ENCODE measurements around the gene OGA.

OGA gene

GRCh38 chr10:101772895-101773761, 45.1 kb downstream of the OGA start:
- Histone ChIP-seq H3K4me1 (ENCODE audit: control insufficient read depth, insufficient read depth, low read length) (peaks cover 46% of the 10 kb centered on the region), H3K27ac (ENCODE audit: low read depth, low read length) (peak overlapping the region; percentile 3), H3K27me3 (ENCODE audit: control insufficient read depth, insufficient read depth, low read length) (peaks cover 62% of the 10 kb centered on the region), H3K9me3 (ENCODE audit: control insufficient read depth, insufficient read depth, low read length) (no peaks in the 10 kb centered on the region), H3K9ac (ENCODE audit: low read depth, low read length) (no peak overlapping the region), H3K4me3 (ENCODE audit: low read depth, low read length) (peak overlapping the region; percentile 42), H3K36me3 (ENCODE audit: control insufficient read depth, insufficient read depth, low read length) (no peaks in the 10 kb centered on the region; the same call in 1 of the 2 replicates)

GRCh38 chr10:101772017-101772894, 46.0 kb downstream of the OGA start:
- Histone ChIP-seq H3K4me1 (ENCODE audit: control insufficient read depth, insufficient read depth, low read length) (peaks cover 45% of the 10 kb centered on the region), H3K9me3 (ENCODE audit: control insufficient read depth, insufficient read depth, low read length) (no peaks in the 10 kb centered on the region), H3K9ac (ENCODE audit: low read depth, low read length) (no peak overlapping the region), H3K27me3 (ENCODE audit: control insufficient read depth, insufficient read depth, low read length) (peaks cover 54% of the 10 kb centered on the region), H3K36me3 (ENCODE audit: control insufficient read depth, insufficient read depth, low read length) (no peaks in the 10 kb centered on the region; the same call in 1 of the 2 replicates), H3K27ac (ENCODE audit: low read depth, low read length) (no peak overlapping the region), H3K4me3 (ENCODE audit: low read depth, low read length) (no peak overlapping the region)

- Histone ChIP-seq H3K36me3 (ENCODE audit: control insufficient read depth, insufficient read depth, low read length) (no peaks in the 10 kb centered on the region; the same call in 1 of the 2 replicates), H3K4me3 (ENCODE audit: low read depth, low read length) (no peak overlapping the region), H3K27ac (ENCODE audit: low read depth, low read length) (no peak overlapping the region), H3K27me3 (ENCODE audit: control insufficient read depth, insufficient read depth, low read length) (peaks cover 45% of the 10 kb centered on the region), H3K9ac (ENCODE audit: low read depth, low read length) (no peak overlapping the region), H3K4me1 (ENCODE audit: control insufficient read depth, insufficient read depth, low read length) (peaks cover 38% of the 10 kb centered on the region), H3K9me3 (ENCODE audit: control insufficient read depth, insufficient read depth, low read length) (no peaks in the 10 kb centered on the region)
Measured at GRCh38 chr10:101771380-101771779, 46.9 kb downstream of the OGA start.

GRCh38 chr10:101770331-101771215, 47.7 kb downstream of the OGA start:
- peaks cover 38% of the 10 kb centered on the region for H3K4me1 ChIP-seq (ENCODE audit: control insufficient read depth, insufficient read depth, low read length)
- H3K4me3 ChIP-seq (ENCODE audit: low read depth, low read length), result no peak overlapping the region
- H3K9me3 ChIP-seq (ENCODE audit: control insufficient read depth, insufficient read depth, low read length), result no peaks in the 10 kb centered on the region
- no peaks in the 10 kb centered on the region; the same call in 1 of the 2 replicates for H3K36me3 ChIP-seq (ENCODE audit: control insufficient read depth, insufficient read depth, low read length)
- H3K27me3 ChIP-seq (ENCODE audit: control insufficient read depth, insufficient read depth, low read length), result peaks cover 40% of the 10 kb centered on the region
- no peak overlapping the region for H3K27ac ChIP-seq (ENCODE audit: low read depth, low read length)
- H3K9ac ChIP-seq (ENCODE audit: low read depth, low read length), result no peak overlapping the region

- peaks cover 30% of the 10 kb centered on the region for H3K27me3 ChIP-seq (ENCODE audit: control insufficient read depth, insufficient read depth, low read length)
- H3K9ac ChIP-seq (ENCODE audit: low read depth, low read length), result no peak overlapping the region
- no peak overlapping the region for H3K4me3 ChIP-seq (ENCODE audit: low read depth, low read length)
- H3K27ac ChIP-seq (ENCODE audit: low read depth, low read length), result no peak overlapping the region
- H3K9me3 ChIP-seq (ENCODE audit: control insufficient read depth, insufficient read depth, low read length), result no peaks in the 10 kb centered on the region
- peaks cover 32% of the 10 kb centered on the region for H3K4me1 ChIP-seq (ENCODE audit: control insufficient read depth, insufficient read depth, low read length)
- H3K36me3 ChIP-seq (ENCODE audit: control insufficient read depth, insufficient read depth, low read length), result no peaks in the 10 kb centered on the region; the same call in 1 of the 2 replicates
Measured at GRCh38 chr10:101769541-101770180, 48.6 kb downstream of the OGA start.

GRCh38 chr10:101768791-101769170, 49.5 kb downstream of the OGA start:
- Histone ChIP-seq H3K4me3 (ENCODE audit: low read depth, low read length) (no peak overlapping the region), H3K27me3 (ENCODE audit: control insufficient read depth, insufficient read depth, low read length) (peaks cover 22% of the 10 kb centered on the region), H3K9me3 (ENCODE audit: control insufficient read depth, insufficient read depth, low read length) (no peaks in the 10 kb centered on the region), H3K36me3 (ENCODE audit: control insufficient read depth, insufficient read depth, low read length) (no peaks in the 10 kb centered on the region; the same call in 1 of the 2 replicates), H3K9ac (ENCODE audit: low read depth, low read length) (no peak overlapping the region), H3K27ac (ENCODE audit: low read depth, low read length) (no peak overlapping the region), H3K4me1 (ENCODE audit: control insufficient read depth, insufficient read depth, low read length) (peaks cover 24% of the 10 kb centered on the region)

GRCh38 chr10:101767966-101768790, 50.1 kb downstream of the OGA start:
- Histone ChIP-seq H3K9ac (ENCODE audit: low read depth, low read length) (no peak overlapping the region), H3K4me1 (ENCODE audit: control insufficient read depth, insufficient read depth, low read length) (peaks cover 18% of the 10 kb centered on the region; the same call in 1 of the 2 replicates), H3K36me3 (ENCODE audit: control insufficient read depth, insufficient read depth, low read length) (no peaks in the 10 kb centered on the region; the same call in 1 of the 2 replicates), H3K27ac (ENCODE audit: low read depth, low read length) (no peak overlapping the region), H3K4me3 (ENCODE audit: low read depth, low read length) (no peak overlapping the region), H3K9me3 (ENCODE audit: control insufficient read depth, insufficient read depth, low read length) (no peaks in the 10 kb centered on the region), H3K27me3 (ENCODE audit: control insufficient read depth, insufficient read depth, low read length) (peaks cover 16% of the 10 kb centered on the region)

GRCh38 chr10:101767600-101767945, 50.7 kb downstream of the OGA start:
- Histone ChIP-seq H3K36me3 (ENCODE audit: control insufficient read depth, insufficient read depth, low read length) (no peaks in the 10 kb centered on the region; the same call in 1 of the 2 replicates), H3K27ac (ENCODE audit: low read depth, low read length) (no peak overlapping the region), H3K9me3 (ENCODE audit: control insufficient read depth, insufficient read depth, low read length) (no peaks in the 10 kb centered on the region), H3K4me1 (ENCODE audit: control insufficient read depth, insufficient read depth, low read length) (peaks cover 12% of the 10 kb centered on the region; the same call in 1 of the 2 replicates), H3K4me3 (ENCODE audit: low read depth, low read length) (no peak overlapping the region), H3K9ac (ENCODE audit: low read depth, low read length) (no peak overlapping the region), H3K27me3 (ENCODE audit: control insufficient read depth, insufficient read depth, low read length) (peaks cover 10% of the 10 kb centered on the region)

GRCh38 chr10:101766753-101767599, 51.3 kb downstream of the OGA start:
- H3K36me3 ChIP-seq (ENCODE audit: control insufficient read depth, insufficient read depth, low read length), result no peaks in the 10 kb centered on the region; the same call in 1 of the 2 replicates
- no peak overlapping the region for H3K9ac ChIP-seq (ENCODE audit: low read depth, low read length)
- H3K4me3 ChIP-seq (ENCODE audit: low read depth, low read length), result no peak overlapping the region
- peaks cover 6% of the 10 kb centered on the region; the same call in 1 of the 2 replicates for H3K4me1 ChIP-seq (ENCODE audit: control insufficient read depth, insufficient read depth, low read length)
- peaks cover 4% of the 10 kb centered on the region for H3K27me3 ChIP-seq (ENCODE audit: control insufficient read depth, insufficient read depth, low read length)
- no peak overlapping the region for H3K27ac ChIP-seq (ENCODE audit: low read depth, low read length)
- no peaks in the 10 kb centered on the region for H3K9me3 ChIP-seq (ENCODE audit: control insufficient read depth, insufficient read depth, low read length)
